WTC11 (cell line): ENCODE measurements around the gene RBX1. TPM values are rescaled to one million over a fixed set of nuclear protein-coding genes. Genes with fewer than 3 reads are reported as not detected.
"Not testable (repeated sequence)": the region's sequence is repeated elsewhere in the genome, so short reads cannot be mapped to it uniquely, and the experiment has no call there.

Experiments
- ATAC-seq: fragments of 200-7000 bp; cut with Tn5 transposase; 2 replicates; pipeline ENCODE4 v1.10.0; 2021; ENCODE audit warnings: mild to moderate bottlenecking, moderate library complexity
- CTCF ChIA-PET: fragments of 300-600 bp; sonication (Branson Sonifier 250); formaldehyde crosslinking; loops from one replicate; lab custom pipeline; 2021; ENCODE audit warnings: antibody characterized with exemption; lab: Charles Lee
- POLR2A ChIA-PET: fragments of 350-600 bp; sonication (Branson Sonifier 250); formaldehyde crosslinking; loops from one replicate; lab custom pipeline; 2021; ENCODE audit warnings: antibody characterized with exemption; lab: Charles Lee
- DNase-seq: peaks from one replicate; pipeline ENCODE4 v3.0.0; 2021; ENCODE audit warnings: low spot score
- H3K27ac Mint-ChIP-seq: 2 replicates; pipeline ENCODE4 v1.8.0; 2021; ENCODE audit warnings: mixed read lengths
- H3K27me3 Mint-ChIP-seq: 2 replicates; pipeline ENCODE4 v1.8.0; 2021; ENCODE audit warnings: low read depth, mild to moderate bottlenecking, moderate library complexity, mixed read lengths
- H3K36me3 Mint-ChIP-seq: 2 replicates; pipeline ENCODE4 v1.8.0; 2021; ENCODE audit warnings: mixed read lengths
- H3K4me1 Mint-ChIP-seq: 2 replicates; pipeline ENCODE4 v1.8.0; 2022; ENCODE audit warnings: mixed read lengths
- H3K4me3 Mint-ChIP-seq: 2 replicates; pipeline ENCODE4 v1.8.0; 2021; ENCODE audit warnings: mild to moderate bottlenecking, moderate library complexity, mixed read lengths
- H3K9me3 Mint-ChIP-seq: 2 replicates; pipeline ENCODE4 v1.8.0; 2021; ENCODE audit warnings: mixed read lengths
- FOXP1 ChIP-seq: sonication (generic); formaldehyde crosslinking; IDR thresholded peaks from 2 replicates; pipeline ENCODE4 v1.8.0; 2022; ENCODE audit warnings: missing genetic modification reagents, mild to moderate bottlenecking, moderate library complexity, borderline replicate concordance
- IRF2 ChIP-seq: sonication (generic); formaldehyde crosslinking; IDR thresholded peaks from 2 replicates; pipeline ENCODE4 v1.8.0; 2022; ENCODE audit warnings: low read depth, missing genetic modification reagents, borderline replicate concordance
- JAZF1 ChIP-seq: fragments of 250-450 bp; sonication (Bioruptor Pico); IDR thresholded peaks from 2 replicates; pipeline ENCODE4 v1.9.0; 2021; ENCODE audit warnings: moderate library complexity, mild to moderate bottlenecking, inconsistent platforms
- MXD4 ChIP-seq: fragments of 250-450 bp; sonication (Bioruptor Pico); IDR thresholded peaks from 2 replicates; pipeline ENCODE4 v1.8.0; 2021; ENCODE audit warnings: mild to moderate bottlenecking, moderate library complexity, borderline replicate concordance
- NFATC4 ChIP-seq: fragments of 250-450 bp; sonication (Bioruptor Pico); IDR thresholded peaks from 2 replicates; pipeline ENCODE4 v1.9.0; 2021; ENCODE audit warnings: mild to moderate bottlenecking
- SMAD4 ChIP-seq: sonication (generic); formaldehyde crosslinking; IDR thresholded peaks from 2 replicates; pipeline ENCODE4 v1.8.0; 2022; ENCODE audit warnings: mild to moderate bottlenecking, missing genetic modification reagents
- TEAD1 ChIP-seq: sonication (generic); formaldehyde crosslinking; IDR thresholded peaks from 2 replicates; pipeline ENCODE4 v1.8.0; 2022; ENCODE audit warnings: mild to moderate bottlenecking, missing genetic modification reagents
- TEAD4 ChIP-seq: sonication (generic); formaldehyde crosslinking; IDR thresholded peaks from 2 replicates; pipeline ENCODE4 v1.8.0; 2022; ENCODE audit warnings: mild to moderate bottlenecking, missing genetic modification reagents
- ZNF121 ChIP-seq: sonication (generic); formaldehyde crosslinking; IDR thresholded peaks from 2 replicates; pipeline ENCODE4 v1.8.0; 2023; ENCODE audit warnings: missing genetic modification reagents
- ZNF219 ChIP-seq: sonication (generic); formaldehyde crosslinking; IDR thresholded peaks from 2 replicates; pipeline ENCODE4 v1.8.0; 2023; ENCODE audit warnings: missing genetic modification reagents, mild to moderate bottlenecking, borderline replicate concordance
- ZNF232 ChIP-seq: sonication (generic); formaldehyde crosslinking; IDR thresholded peaks from 2 replicates; pipeline ENCODE4 v1.8.0; 2022; ENCODE audit warnings: mild to moderate bottlenecking, missing genetic modification reagents
- ZNF263 ChIP-seq: sonication (generic); formaldehyde crosslinking; IDR thresholded peaks from 2 replicates; pipeline ENCODE4 v1.8.1; 2022; ENCODE audit warnings: low read depth, mild to moderate bottlenecking, moderate library complexity, missing genetic modification reagents
- ZNF671 ChIP-seq: fragments of 250-450 bp; sonication (Bioruptor Pico); IDR thresholded peaks from 2 replicates; pipeline ENCODE4 v1.8.0; 2021; ENCODE audit warnings: mild to moderate bottlenecking
- total RNA-seq: library from RNA; stranded (reverse); gene quantifications from 3 replicates; pipeline ENCODE4 v1.2.3, GENCODE V29; 2021
- TF ChIP-seq, protein P1 (sequence below): fragments of 250-450 bp; sonication (Bioruptor Pico); conservative IDR thresholded peaks from 2 replicates; pipeline ENCODE4 v1.9.0; 2021; ENCODE audit warnings: mild to moderate bottlenecking
- TF ChIP-seq, protein P2 (sequence below): sonication (generic); formaldehyde crosslinking; IDR thresholded peaks from 2 replicates; pipeline ENCODE4 v1.8.1; 2022; ENCODE audit warnings: low read depth, missing genetic modification reagents, borderline replicate concordance
- TF ChIP-seq, protein P3 (sequence below): sonication (generic); formaldehyde crosslinking; IDR thresholded peaks from 2 replicates; pipeline ENCODE4 v1.8.1; 2023; ENCODE audit warnings: mild to moderate bottlenecking, missing genetic modification reagents
- TF ChIP-seq, protein P4 (sequence below): sonication (generic); formaldehyde crosslinking; IDR thresholded peaks from 2 replicates; pipeline ENCODE4 v1.8.1; 2022; ENCODE audit warnings: missing genetic modification reagents, borderline replicate concordance
- TF ChIP-seq, protein P5 (sequence below): sonication (generic); formaldehyde crosslinking; conservative IDR thresholded peaks from 2 replicates; pipeline ENCODE4 v1.8.1; 2022; ENCODE audit warnings: mild to moderate bottlenecking, missing genetic modification reagents
- TF ChIP-seq, protein P6 (sequence below): sonication (generic); formaldehyde crosslinking; IDR thresholded peaks from 2 replicates; pipeline ENCODE4 v1.8.1; 2023; ENCODE audit warnings: mild to moderate bottlenecking, missing genetic modification reagents
- TF ChIP-seq, protein P7 (sequence below): fragments of 250-450 bp; sonication (Bioruptor Pico); IDR thresholded peaks from 2 replicates; pipeline ENCODE4 v1.9.0; 2021; ENCODE audit warnings: mild to moderate bottlenecking, borderline replicate concordance

Gene RBX1
- total RNA-seq, 1 experiment from 2014 or later, result 70.8 TPM

DNA sequence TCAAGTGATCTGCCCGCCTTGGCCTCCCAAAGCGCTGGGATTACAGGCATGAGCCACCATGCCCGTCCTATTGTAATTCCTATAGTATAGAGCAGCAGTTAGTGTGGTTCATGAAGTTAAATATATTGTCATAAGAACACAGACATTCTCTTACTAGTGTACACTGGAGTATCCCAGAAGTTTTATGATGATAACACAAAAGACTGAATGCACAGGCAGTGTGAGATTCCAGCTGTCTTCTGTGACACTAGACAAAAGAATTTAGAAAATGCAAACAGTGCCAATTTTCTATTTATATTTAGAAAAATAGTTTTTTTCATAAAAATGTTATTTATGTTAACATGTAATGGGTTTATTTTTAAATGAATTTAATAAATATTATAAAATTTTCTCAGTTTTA, 39.4 kb upstream of the RBX1 start (continued):
- TF ChIP-seq, protein P1, sequence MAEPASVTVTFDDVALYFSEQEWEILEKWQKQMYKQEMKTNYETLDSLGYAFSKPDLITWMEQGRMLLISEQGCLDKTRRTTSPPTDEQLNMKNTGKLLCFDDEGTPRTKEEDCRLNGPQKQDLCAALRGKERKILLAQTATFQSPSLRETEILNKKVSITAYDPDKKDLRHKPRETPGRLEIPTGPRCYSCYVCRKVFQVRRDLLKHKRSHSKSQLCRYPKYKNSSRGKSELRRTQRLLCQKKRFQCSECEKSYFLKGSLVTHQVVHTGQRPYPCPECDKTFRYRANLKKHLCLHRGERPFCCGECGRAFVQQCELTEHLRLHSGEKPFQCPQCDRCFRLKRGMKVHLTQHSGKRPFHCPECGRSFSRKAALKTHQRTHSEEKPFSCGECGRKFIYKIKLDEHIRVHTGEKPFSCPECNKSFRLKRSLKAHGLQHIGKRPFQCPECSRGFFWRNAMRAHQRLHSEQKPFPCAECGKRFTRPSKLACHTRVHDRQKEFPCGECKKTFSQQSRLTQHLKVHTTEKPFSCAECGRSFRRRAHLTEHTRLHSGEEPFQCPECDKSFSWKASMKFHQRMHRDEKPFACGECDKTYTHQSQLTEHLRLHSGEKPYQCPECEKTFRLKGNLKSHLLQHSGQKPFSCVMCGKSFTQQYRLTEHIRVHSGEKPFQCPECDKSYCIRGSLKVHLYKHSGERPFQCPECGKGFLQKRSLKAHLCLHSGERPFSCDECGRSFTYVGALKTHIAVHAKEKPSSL (CRISPR knock-in tag), result no peak
- no peak for TF ChIP-seq TEAD1
- no peak for TF ChIP-seq TEAD4 (CRISPR knock-in tag)
- no peak for TF ChIP-seq ZNF263 (CRISPR knock-in tag)
- no peak for TF ChIP-seq MXD4 (CRISPR knock-in tag)
- TF ChIP-seq SMAD4 (CRISPR knock-in tag), result no peak

DNA sequence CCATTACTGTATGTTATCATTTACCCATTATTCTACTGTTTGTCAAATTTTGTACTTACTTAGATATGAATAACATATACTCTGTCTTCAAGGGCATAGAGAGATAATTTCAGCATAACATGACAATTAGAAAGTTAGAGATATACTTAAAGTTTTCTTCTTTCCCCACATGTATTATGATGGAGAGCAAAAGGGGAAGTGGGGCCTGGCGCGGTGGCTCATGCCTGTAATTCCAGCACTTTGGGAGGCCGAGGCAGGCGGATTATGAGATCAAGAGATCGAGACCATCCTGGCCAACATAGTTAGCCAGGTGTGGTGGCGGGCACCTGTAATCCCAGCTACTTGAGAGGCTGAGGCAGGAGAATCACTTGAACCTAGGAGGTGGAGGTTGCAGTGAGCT, 38.2 kb upstream of the RBX1 start:
- DNase-seq, H3K9me3 Mint-ChIP-seq, POLR2A ChIA-PET, H3K4me1 Mint-ChIP-seq, H3K27ac Mint-ChIP-seq, ATAC-seq, H3K27me3 Mint-ChIP-seq, H3K4me3 Mint-ChIP-seq: not testable (repeated sequence)
- CTCF ChIA-PET, result interaction anchor here (1.2 kb wide), 1 partner anchor 10 kb away, joined by 6 read pairs; no protein-coding TSS in a partner anchor
- H3K36me3 Mint-ChIP-seq, result peaks cover 42% of the 10 kb centered on the region

DNA sequence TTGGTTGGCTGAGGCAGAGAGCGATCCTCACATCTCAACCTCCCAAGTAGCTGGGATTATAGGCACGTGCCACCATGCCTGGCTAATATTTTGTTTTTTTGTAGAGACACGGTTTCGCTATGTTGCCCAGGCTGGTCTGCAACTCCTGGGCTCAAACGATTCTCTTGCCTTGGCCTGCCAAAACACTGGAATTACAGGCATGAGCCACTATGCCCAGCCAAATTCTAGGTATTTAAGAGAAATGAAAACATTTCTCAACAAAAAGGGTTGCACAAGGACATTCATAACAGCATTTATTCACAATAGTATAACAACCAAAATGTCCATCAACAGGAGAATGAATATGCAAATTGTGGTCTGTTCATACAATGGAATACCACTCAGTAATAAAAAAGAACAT, 31.7 kb upstream of the RBX1 start:
- Mint-ChIP-seq H3K27ac (no peak overlapping the region), H3K36me3 (peaks cover 41% of the 10 kb centered on the region), H3K9me3 (no peaks in the 10 kb centered on the region), H3K27me3 (no peaks in the 10 kb centered on the region), H3K4me1 (no peaks in the 10 kb centered on the region), H3K4me3 (no peak overlapping the region)
- no peak for DNase-seq
- POLR2A ChIA-PET, result no interaction called here
- no peak for ATAC-seq
- CTCF ChIA-PET, result interaction anchor here (1.1 kb wide), 1 partner anchor 319 kb away, joined by 3 read pairs; no protein-coding TSS in a partner anchor
- TF ChIP-seq IRF2 (CRISPR knock-in tag) (no peak), ZNF219 (CRISPR knock-in tag) (no peak), JAZF1 (CRISPR knock-in tag) (no peak), ZNF671 (CRISPR knock-in tag) (no peak), ZNF232 (CRISPR knock-in tag) (no peak), FOXP1 (no peak), SMAD4 (CRISPR knock-in tag) (no peak), ZNF263 (CRISPR knock-in tag) (no peak), NFATC4 (CRISPR knock-in tag) (no peak), ZNF121 (CRISPR knock-in tag) (no peak)
- TF ChIP-seq, protein P2, sequence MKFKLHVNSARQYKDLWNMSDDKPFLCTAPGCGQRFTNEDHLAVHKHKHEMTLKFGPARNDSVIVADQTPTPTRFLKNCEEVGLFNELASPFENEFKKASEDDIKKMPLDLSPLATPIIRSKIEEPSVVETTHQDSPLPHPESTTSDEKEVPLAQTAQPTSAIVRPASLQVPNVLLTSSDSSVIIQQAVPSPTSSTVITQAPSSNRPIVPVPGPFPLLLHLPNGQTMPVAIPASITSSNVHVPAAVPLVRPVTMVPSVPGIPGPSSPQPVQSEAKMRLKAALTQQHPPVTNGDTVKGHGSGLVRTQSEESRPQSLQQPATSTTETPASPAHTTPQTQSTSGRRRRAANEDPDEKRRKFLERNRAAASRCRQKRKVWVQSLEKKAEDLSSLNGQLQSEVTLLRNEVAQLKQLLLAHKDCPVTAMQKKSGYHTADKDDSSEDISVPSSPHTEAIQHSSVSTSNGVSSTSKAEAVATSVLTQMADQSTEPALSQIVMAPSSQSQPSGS (CRISPR knock-in tag), result no peak
- TF ChIP-seq, protein P3, sequence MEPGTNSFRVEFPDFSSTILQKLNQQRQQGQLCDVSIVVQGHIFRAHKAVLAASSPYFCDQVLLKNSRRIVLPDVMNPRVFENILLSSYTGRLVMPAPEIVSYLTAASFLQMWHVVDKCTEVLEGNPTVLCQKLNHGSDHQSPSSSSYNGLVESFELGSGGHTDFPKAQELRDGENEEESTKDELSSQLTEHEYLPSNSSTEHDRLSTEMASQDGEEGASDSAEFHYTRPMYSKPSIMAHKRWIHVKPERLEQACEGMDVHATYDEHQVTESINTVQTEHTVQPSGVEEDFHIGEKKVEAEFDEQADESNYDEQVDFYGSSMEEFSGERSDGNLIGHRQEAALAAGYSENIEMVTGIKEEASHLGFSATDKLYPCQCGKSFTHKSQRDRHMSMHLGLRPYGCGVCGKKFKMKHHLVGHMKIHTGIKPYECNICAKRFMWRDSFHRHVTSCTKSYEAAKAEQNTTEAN, result no peak
- TF ChIP-seq, protein P4, sequence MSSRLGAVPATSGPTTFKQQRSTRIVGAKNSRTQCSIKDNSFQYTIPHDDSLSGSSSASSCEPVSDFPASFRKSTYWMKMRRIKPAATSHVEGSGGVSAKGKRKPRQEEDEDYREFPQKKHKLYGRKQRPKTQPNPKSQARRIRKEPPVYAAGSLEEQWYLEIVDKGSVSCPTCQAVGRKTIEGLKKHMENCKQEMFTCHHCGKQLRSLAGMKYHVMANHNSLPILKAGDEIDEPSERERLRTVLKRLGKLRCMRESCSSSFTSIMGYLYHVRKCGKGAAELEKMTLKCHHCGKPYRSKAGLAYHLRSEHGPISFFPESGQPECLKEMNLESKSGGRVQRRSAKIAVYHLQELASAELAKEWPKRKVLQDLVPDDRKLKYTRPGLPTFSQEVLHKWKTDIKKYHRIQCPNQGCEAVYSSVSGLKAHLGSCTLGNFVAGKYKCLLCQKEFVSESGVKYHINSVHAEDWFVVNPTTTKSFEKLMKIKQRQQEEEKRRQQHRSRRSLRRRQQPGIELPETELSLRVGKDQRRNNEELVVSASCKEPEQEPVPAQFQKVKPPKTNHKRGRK (CRISPR knock-in tag), result no peak
- TF ChIP-seq, protein P5, sequence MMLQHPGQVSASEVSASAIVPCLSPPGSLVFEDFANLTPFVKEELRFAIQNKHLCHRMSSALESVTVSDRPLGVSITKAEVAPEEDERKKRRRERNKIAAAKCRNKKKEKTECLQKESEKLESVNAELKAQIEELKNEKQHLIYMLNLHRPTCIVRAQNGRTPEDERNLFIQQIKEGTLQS (CRISPR knock-in tag), result no peak
- TF ChIP-seq, protein P6, sequence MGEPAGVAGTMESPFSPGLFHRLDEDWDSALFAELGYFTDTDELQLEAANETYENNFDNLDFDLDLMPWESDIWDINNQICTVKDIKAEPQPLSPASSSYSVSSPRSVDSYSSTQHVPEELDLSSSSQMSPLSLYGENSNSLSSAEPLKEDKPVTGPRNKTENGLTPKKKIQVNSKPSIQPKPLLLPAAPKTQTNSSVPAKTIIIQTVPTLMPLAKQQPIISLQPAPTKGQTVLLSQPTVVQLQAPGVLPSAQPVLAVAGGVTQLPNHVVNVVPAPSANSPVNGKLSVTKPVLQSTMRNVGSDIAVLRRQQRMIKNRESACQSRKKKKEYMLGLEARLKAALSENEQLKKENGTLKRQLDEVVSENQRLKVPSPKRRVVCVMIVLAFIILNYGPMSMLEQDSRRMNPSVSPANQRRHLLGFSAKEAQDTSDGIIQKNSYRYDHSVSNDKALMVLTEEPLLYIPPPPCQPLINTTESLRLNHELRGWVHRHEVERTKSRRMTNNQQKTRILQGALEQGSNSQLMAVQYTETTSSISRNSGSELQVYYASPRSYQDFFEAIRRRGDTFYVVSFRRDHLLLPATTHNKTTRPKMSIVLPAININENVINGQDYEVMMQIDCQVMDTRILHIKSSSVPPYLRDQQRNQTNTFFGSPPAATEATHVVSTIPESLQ (CRISPR knock-in tag), result no peak
- TF ChIP-seq, protein P7, sequence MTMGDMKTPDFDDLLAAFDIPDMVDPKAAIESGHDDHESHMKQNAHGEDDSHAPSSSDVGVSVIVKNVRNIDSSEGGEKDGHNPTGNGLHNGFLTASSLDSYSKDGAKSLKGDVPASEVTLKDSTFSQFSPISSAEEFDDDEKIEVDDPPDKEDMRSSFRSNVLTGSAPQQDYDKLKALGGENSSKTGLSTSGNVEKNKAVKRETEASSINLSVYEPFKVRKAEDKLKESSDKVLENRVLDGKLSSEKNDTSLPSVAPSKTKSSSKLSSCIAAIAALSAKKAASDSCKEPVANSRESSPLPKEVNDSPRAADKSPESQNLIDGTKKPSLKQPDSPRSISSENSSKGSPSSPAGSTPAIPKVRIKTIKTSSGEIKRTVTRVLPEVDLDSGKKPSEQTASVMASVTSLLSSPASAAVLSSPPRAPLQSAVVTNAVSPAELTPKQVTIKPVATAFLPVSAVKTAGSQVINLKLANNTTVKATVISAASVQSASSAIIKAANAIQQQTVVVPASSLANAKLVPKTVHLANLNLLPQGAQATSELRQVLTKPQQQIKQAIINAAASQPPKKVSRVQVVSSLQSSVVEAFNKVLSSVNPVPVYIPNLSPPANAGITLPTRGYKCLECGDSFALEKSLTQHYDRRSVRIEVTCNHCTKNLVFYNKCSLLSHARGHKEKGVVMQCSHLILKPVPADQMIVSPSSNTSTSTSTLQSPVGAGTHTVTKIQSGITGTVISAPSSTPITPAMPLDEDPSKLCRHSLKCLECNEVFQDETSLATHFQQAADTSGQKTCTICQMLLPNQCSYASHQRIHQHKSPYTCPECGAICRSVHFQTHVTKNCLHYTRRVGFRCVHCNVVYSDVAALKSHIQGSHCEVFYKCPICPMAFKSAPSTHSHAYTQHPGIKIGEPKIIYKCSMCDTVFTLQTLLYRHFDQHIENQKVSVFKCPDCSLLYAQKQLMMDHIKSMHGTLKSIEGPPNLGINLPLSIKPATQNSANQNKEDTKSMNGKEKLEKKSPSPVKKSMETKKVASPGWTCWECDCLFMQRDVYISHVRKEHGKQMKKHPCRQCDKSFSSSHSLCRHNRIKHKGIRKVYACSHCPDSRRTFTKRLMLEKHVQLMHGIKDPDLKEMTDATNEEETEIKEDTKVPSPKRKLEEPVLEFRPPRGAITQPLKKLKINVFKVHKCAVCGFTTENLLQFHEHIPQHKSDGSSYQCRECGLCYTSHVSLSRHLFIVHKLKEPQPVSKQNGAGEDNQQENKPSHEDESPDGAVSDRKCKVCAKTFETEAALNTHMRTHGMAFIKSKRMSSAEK, result no peak
